Measurements from ENCODE around the gene GMCL2. TPM values are rescaled to one million over a fixed set of nuclear protein-coding genes. Genes with fewer than 3 reads are reported as not detected.

Gene GMCL2
- total and polyA plus RNA-seq, 2 experiments from 2014 or later = 0.07 TPM; not detected in 1

DNA sequence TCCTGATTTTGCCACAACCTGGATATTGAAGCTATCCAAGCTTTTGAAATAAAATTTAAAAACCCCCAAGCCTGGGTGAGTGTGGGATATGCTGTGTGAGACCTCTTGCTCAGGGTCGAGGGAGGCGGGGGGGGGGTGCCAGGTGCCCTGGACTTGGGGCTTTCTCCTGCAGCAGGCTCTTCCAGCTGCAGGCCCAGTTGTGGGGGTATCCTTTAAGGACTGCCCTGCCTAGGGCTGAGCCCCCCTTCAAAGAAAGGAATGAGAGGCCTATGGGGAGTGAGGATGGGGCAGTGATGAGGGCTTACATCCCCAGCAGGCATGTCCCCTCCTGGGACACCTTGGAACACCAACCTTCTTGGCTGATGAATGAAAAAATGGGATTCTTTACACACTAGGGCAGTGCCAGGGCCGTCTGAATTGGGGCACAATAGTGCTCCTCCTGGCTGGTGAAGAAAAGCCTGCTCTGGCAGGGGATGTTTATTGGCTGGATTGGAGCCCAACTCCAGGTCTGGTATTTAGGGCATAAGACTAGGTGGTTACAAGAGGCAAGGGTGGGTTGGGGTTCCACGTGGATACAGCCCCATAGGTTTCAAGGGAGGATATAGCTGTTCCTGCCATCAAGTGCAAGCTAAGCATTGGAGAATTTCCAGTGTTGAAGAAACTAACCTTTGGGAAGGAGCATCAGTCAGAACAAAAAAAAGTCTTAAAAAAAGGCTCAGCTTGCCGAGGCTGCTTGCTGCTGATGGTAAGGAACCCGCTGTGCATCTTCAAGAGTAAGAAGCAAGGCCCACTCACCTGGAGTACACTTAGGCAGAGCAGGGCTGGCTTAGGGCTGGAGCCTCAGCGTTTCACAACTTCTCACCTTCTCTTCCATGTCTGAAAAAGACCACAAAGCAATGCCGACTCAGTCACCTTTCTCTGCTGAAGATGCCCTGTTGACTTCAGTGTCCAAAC, 24.2 kb upstream of the GMCL2 start (continued):
- TF ChIP-seq STAT1 (IDR thresholded peaks at IDR 0.05; ENCODE audit: unreplicated experiment) = no peak

DNA sequence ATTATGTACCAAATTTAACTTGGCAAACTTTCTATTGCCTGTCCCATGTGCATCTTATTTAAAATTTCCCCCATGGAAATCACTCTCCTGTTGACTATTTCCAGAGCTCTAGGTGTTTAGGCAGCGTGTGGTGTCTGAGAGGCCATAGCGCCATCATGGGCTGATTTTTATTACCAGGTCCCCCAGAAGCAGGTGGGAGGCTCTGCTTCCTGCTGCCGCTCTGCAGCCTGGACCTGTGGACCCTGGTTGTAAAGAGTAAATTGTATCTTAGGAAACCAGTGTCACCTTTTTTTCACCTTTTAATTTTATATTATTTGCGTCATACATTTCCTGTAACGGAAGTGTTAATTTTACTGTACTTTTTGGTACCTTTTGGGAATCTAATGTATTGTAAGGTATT, 23.5 kb upstream of the GMCL2 start:
- H3K27ac Mint-ChIP-seq = no peak overlapping the region
- no peaks in the 10 kb centered on the region for H3K9me2 ChIP-seq (ENCODE audit: insufficient read depth)
- ATAC-seq (no peak), DNase-seq (ENCODE audit: low spot score) (no peak)
- H3F3A ChIP-seq (replicated peaks; ENCODE audit: low read depth) = peaks cover 90% of the 10 kb centered on the region
- no peak overlapping the region for H3K4me2 ChIP-seq
- H3K27me3 Mint-ChIP-seq (ENCODE audit: insufficient read depth, low read depth, poor library complexity) = peaks cover 51% of the 10 kb centered on the region
- peaks cover 35% of the 10 kb centered on the region for H3K79me2 ChIP-seq (replicated peaks; ENCODE audit: insufficient read depth)
- no peak overlapping the region; the same call in 2 of the 3 replicates for H3K4me3 Mint-ChIP-seq
- H4K20me1 ChIP-seq (replicated peaks; ENCODE audit: insufficient read depth) = peaks cover 65% of the 10 kb centered on the region
- no peaks in the 10 kb centered on the region for H3K27me3 ChIP-seq (ENCODE audit: insufficient read depth)
- peaks cover 19% of the 10 kb centered on the region for H3K4me1 ChIP-seq (ENCODE audit: insufficient read depth)
- no peak overlapping the region for H2AFZ ChIP-seq
- H3K27ac ChIP-seq (ENCODE audit: low read depth) = peak overlapping the region; percentile 78; the same call in 1 of the 2 replicates
- H3K36me3 ChIP-seq (ENCODE audit: insufficient read depth) = peaks cover 61% of the 10 kb centered on the region
- H3K4me1 Mint-ChIP-seq = peaks cover 47% of the 10 kb centered on the region
- peaks cover 5% of the 10 kb centered on the region; the same call in 1 of the 3 replicates for H3K9me3 Mint-ChIP-seq
- H3K36me3 Mint-ChIP-seq (ENCODE audit: low read depth) = peaks cover 99% of the 10 kb centered on the region
- H3K4me3 ChIP-seq = no peak overlapping the region
- TF ChIP-seq, protein P1, sequence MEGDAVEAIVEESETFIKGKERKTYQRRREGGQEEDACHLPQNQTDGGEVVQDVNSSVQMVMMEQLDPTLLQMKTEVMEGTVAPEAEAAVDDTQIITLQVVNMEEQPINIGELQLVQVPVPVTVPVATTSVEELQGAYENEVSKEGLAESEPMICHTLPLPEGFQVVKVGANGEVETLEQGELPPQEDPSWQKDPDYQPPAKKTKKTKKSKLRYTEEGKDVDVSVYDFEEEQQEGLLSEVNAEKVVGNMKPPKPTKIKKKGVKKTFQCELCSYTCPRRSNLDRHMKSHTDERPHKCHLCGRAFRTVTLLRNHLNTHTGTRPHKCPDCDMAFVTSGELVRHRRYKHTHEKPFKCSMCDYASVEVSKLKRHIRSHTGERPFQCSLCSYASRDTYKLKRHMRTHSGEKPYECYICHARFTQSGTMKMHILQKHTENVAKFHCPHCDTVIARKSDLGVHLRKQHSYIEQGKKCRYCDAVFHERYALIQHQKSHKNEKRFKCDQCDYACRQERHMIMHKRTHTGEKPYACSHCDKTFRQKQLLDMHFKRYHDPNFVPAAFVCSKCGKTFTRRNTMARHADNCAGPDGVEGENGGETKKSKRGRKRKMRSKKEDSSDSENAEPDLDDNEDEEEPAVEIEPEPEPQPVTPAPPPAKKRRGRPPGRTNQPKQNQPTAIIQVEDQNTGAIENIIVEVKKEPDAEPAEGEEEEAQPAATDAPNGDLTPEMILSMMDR (conservative IDR thresholded peaks at IDR 0.05; ENCODE audit: low read depth in 2 of 2) = 0 out of 4 replicates have a peak, but pooled peaks of 1 of the 2 experiments have one; percentile 10
- TF ChIP-seq STAT1 (IDR thresholded peaks at IDR 0.05; ENCODE audit: unreplicated experiment) (no peak), CREB1 (CRISPR knock-in tag; IDR thresholded peaks at IDR 0.05; ENCODE audit: low read depth) (no peak), JUNB (IDR thresholded peaks at IDR 0.05; ENCODE audit: unreplicated experiment) (no peak)

DNA sequence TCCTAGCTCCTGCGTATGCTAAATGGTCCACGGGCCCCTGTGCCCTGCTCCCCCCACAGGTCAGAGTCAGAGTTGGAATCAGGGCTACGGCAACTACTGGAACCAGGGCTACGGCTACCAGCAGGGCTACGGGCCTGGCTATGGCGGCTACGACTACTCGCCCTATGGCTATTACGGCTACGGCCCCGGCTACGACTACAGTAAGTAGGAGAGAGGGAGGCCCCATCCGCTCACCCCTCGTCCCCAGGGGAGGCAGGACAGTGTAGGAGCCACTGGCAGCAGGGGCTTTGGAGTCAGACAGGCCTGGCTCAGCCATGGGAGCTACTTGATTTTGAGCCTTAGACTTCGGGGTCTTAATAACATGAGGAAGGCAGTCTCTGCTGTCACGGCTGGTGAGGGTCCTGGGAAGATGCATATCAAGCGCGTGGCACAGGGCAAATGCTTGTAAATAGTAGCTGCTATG, 22.9 kb upstream of the GMCL2 start:
- Histone ChIP-seq H3F3A (replicated peaks; ENCODE audit: low read depth) (peaks cover 90% of the 10 kb centered on the region), H3K4me1 (ENCODE audit: insufficient read depth) (peaks cover 20% of the 10 kb centered on the region), H2AFZ (no peak overlapping the region), H3K9me2 (ENCODE audit: insufficient read depth) (no peaks in the 10 kb centered on the region), H3K27ac (ENCODE audit: low read depth) (peak overlapping the region; percentile 32; the same call in 1 of the 2 replicates), H3K36me3 (ENCODE audit: insufficient read depth) (peaks cover 64% of the 10 kb centered on the region), H3K79me2 (replicated peaks; ENCODE audit: insufficient read depth) (peaks cover 41% of the 10 kb centered on the region), H3K4me3 (no peak overlapping the region), H3K4me2 (no peak overlapping the region), H4K20me1 (replicated peaks; ENCODE audit: insufficient read depth) (peaks cover 69% of the 10 kb centered on the region), H3K27me3 (ENCODE audit: insufficient read depth) (no peaks in the 10 kb centered on the region)
- no peak overlapping the region; the same call in 2 of the 3 replicates for H3K4me3 Mint-ChIP-seq
- peaks cover 5% of the 10 kb centered on the region; the same call in 1 of the 3 replicates for H3K9me3 Mint-ChIP-seq
- DNase-seq (ENCODE audit: low spot score) (peak; percentile 38), ATAC-seq (no peak)
- H3K27ac Mint-ChIP-seq = peak overlapping the region; percentile 52; the same call in 1 of the 2 replicates
- H3K4me1 Mint-ChIP-seq = peaks cover 46% of the 10 kb centered on the region
- peak; percentile 28 for TF ChIP-seq POLR2AphosphoS5 (IDR thresholded peaks at IDR 0.05; ENCODE audit: low read depth)
- TF ChIP-seq, protein P2, sequence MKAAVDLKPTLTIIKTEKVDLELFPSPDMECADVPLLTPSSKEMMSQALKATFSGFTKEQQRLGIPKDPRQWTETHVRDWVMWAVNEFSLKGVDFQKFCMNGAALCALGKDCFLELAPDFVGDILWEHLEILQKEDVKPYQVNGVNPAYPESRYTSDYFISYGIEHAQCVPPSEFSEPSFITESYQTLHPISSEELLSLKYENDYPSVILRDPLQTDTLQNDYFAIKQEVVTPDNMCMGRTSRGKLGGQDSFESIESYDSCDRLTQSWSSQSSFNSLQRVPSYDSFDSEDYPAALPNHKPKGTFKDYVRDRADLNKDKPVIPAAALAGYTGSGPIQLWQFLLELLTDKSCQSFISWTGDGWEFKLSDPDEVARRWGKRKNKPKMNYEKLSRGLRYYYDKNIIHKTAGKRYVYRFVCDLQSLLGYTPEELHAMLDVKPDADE (IDR thresholded peaks at IDR 0.05) = no peak
- peaks cover 99% of the 10 kb centered on the region for H3K36me3 Mint-ChIP-seq (ENCODE audit: low read depth)
- peaks cover 52% of the 10 kb centered on the region for H3K27me3 Mint-ChIP-seq (ENCODE audit: insufficient read depth, low read depth, poor library complexity)

Measured in GM23338 (cell line).